Calu3 (cell line): ENCODE results near the gene LGR4. TPM values are rescaled to one million over a fixed set of nuclear protein-coding genes. Genes with fewer than 3 reads are reported as not detected.

Experiments used
- BruUV-seq: library from RNA; stranded (reverse); fragments of 400-500 nt; replicated peaks from 2 replicates; lab custom pipeline; 2021; lab: Mats Ljungman, UMichigan
- CTCF ChIA-PET: fragments of 300-600 bp; sonication (Branson Sonifier 250); formaldehyde crosslinking; loops from one replicate; lab custom pipeline; 2022; ENCODE audit warnings: antibody characterized with exemption; lab: Charles Lee
- DNase-seq: peaks from one replicate; pipeline ENCODE4 v3.0.0; 2022
- H3K27ac Mint-ChIP-seq: one replicate; pipeline ENCODE4 v1.8.0; 2022; ENCODE audit warnings: mixed read lengths; ENCODE audit not compliant: unreplicated experiment
- H3K27me3 Mint-ChIP-seq: one replicate; pipeline ENCODE4 v1.8.0; 2022; ENCODE audit warnings: mixed read lengths; ENCODE audit not compliant: unreplicated experiment
- H3K36me3 Mint-ChIP-seq: one replicate; pipeline ENCODE4 v1.8.0; 2022; ENCODE audit warnings: mild to moderate bottlenecking, moderate library complexity, mixed read lengths; ENCODE audit not compliant: insufficient read depth, unreplicated experiment
- H3K4me1 Mint-ChIP-seq: one replicate; pipeline ENCODE4 v1.8.0; 2022; ENCODE audit warnings: mild to moderate bottlenecking, low read depth, mixed read lengths; ENCODE audit not compliant: unreplicated experiment
- H3K4me3 Mint-ChIP-seq: one replicate; pipeline ENCODE4 v1.8.0; 2022; ENCODE audit warnings: mild to moderate bottlenecking, low read depth, moderate library complexity, mixed read lengths; ENCODE audit not compliant: unreplicated experiment
- H3K9me3 Mint-ChIP-seq: one replicate; pipeline ENCODE4 v1.8.0; 2022; ENCODE audit warnings: low read depth, mixed read lengths; ENCODE audit not compliant: unreplicated experiment
- CTCF ChIP-seq: fragments of 200-600 bp; IDR thresholded peaks from one replicate; pipeline ENCODE4 v1.8.0; 2022; ENCODE audit warnings: antibody characterized with exemption; ENCODE audit not compliant: unreplicated experiment
- intact Hi-C: fragments of 100-400 bp; cut with micrococcal nuclease; formaldehyde crosslinking; loops from one replicate; pipeline ENCODE4 v1.10.0; 2022; ENCODE audit not compliant: unreplicated experiment
- total RNA-seq: library from RNA; stranded (reverse); gene quantifications from 2 replicates; pipeline ENCODE4 v1.2.3, GENCODE V29; 2022

LGR4 gene
- total RNA-seq, 1 experiment from 2014 or later = 50.0 TPM

- CTCF ChIA-PET = no interaction called here
- H3K9me3 Mint-ChIP-seq = peaks cover 3% of the 10 kb centered on the region
- BruUV-seq = no TSS peak
- no peak for TF ChIP-seq CTCF
- H3K4me3 Mint-ChIP-seq = no peak overlapping the region
- intact Hi-C loops = no loop called here
- H3K27ac Mint-ChIP-seq = no peak overlapping the region
- no peak for DNase-seq
- H3K27me3 Mint-ChIP-seq = no peaks in the 10 kb centered on the region
- no peaks in the 10 kb centered on the region for H3K36me3 Mint-ChIP-seq
- H3K4me1 Mint-ChIP-seq = peaks cover 11% of the 10 kb centered on the region
These were observed 35.7 kb downstream of the LGR4 start for GRCh38 chr11:27436916-27437315.

GRCh38 chr11:27433742-27434141, 38.8 kb downstream of the LGR4 start:
- CTCF ChIA-PET = no interaction called here
- no peak for DNase-seq
- Mint-ChIP-seq H3K27me3 (no peaks in the 10 kb centered on the region), H3K27ac (no peak overlapping the region), H3K9me3 (no peaks in the 10 kb centered on the region), H3K4me1 (no peaks in the 10 kb centered on the region), H3K36me3 (no peaks in the 10 kb centered on the region), H3K4me3 (no peak overlapping the region)
- intact Hi-C loops = loop anchor here (5.0 kb wide), 1 partner anchor 34 kb away; no protein-coding TSS in a partner anchor
- TF ChIP-seq CTCF = no peak
- BruUV-seq = no TSS peak

- H3K9me3 Mint-ChIP-seq = no peaks in the 10 kb centered on the region
- intact Hi-C loops = loop anchor here (5.0 kb wide), 1 partner anchor 35 kb away; no protein-coding TSS in a partner anchor
- no peak overlapping the region for H3K4me3 Mint-ChIP-seq
- no peak overlapping the region for H3K27ac Mint-ChIP-seq
- H3K4me1 Mint-ChIP-seq = peaks cover 7% of the 10 kb centered on the region
- BruUV-seq = no TSS peak
- CTCF ChIA-PET = no interaction called here
- DNase-seq = no peak
- no peaks in the 10 kb centered on the region for H3K36me3 Mint-ChIP-seq
- TF ChIP-seq CTCF = no peak
- H3K27me3 Mint-ChIP-seq = no peaks in the 10 kb centered on the region
These were observed 40.8 kb downstream of the LGR4 start for GRCh38 chr11:27431808-27432207.

GRCh38 chr11:27429761-27430393, 42.7 kb downstream of the LGR4 start:
- DNase-seq = no peak
- no TSS peak for BruUV-seq
- peaks cover 9% of the 10 kb centered on the region for H3K4me1 Mint-ChIP-seq
- no peaks in the 10 kb centered on the region for H3K27me3 Mint-ChIP-seq
- no peaks in the 10 kb centered on the region for H3K36me3 Mint-ChIP-seq
- H3K4me3 Mint-ChIP-seq = no peak overlapping the region
- intact Hi-C loops = loop anchor here (5.0 kb wide), 1 partner anchor 37 kb away; no protein-coding TSS in a partner anchor
- H3K27ac Mint-ChIP-seq = no peak overlapping the region
- no peaks in the 10 kb centered on the region for H3K9me3 Mint-ChIP-seq
- CTCF ChIA-PET = no interaction called here
- no peak for TF ChIP-seq CTCF
